ENCODE data around the gene PLEKHG4B.

Gene PLEKHG4B

DNA sequence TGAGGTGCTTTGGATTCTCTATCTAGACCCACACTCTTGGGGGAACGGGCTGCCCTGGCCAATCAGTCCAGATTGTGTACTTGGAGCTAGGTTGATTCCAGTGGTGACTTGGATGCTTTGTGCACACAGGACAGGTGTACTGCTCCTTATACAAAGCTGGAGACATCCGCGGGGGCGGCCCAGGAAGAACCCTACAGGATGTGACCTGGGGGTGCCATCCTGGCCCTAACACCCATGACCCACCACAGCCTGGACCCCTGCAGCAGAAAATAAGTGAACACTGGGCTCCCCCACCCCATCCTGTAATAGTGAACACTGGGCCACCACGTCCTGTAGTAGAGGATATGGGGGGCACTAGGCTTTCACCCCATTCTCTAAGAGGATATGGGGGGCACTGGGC lies 12.1 kb upstream of the PLEKHG4B start:
- Mint-ChIP-seq H3K27me3 (peaks cover 19% of the 10 kb centered on the region), H3K36me3 (ENCODE audit: low read depth) (no peaks in the 10 kb centered on the region), H3K4me3 (no peak overlapping the region), H3K27ac (no peak overlapping the region), H3K4me1 (ENCODE audit: low read depth) (no peaks in the 10 kb centered on the region), H3K9me3 (no peaks in the 10 kb centered on the region)
- no peak for DNase-seq

DNA sequence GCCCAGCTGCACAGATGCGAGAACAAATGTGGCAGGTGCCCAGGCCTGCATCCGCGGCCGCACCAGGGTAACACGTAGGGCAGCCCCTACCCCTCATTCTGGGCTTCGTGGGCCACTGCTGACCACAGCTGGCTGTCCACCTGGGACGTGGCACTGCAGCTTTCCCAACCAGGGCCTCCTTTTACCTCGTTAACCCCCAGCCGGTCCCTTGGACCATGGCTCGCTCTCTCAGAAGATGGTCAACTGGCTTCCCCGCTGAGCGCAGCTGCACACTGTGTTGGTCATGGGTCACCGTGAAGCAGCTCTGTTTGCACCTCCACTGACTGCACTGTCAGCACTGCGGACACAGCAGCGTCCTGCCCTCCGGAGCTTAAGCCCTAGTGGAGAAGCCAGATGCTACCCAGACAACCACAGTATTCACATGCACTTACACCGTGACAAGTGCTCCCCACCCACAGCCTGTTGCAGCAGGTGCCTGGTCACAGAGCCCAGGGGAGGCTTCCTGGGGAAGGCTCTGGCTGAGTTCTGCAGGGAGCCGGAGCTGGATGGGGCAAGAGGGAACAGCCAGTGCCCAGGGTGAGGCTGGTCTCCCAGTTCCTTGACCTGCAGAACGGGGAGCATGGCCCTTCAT lies 10.5 kb upstream of the PLEKHG4B start:
- no peak overlapping the region for H3K4me3 Mint-ChIP-seq
- no peaks in the 10 kb centered on the region for H3K36me3 Mint-ChIP-seq (ENCODE audit: low read depth)
- H3K9me3 Mint-ChIP-seq, result no peaks in the 10 kb centered on the region
- DNase-seq, result no peak
- no peak overlapping the region for H3K27ac Mint-ChIP-seq
- peaks cover 24% of the 10 kb centered on the region for H3K27me3 Mint-ChIP-seq
- H3K4me1 Mint-ChIP-seq (ENCODE audit: low read depth), result no peaks in the 10 kb centered on the region

DNA sequence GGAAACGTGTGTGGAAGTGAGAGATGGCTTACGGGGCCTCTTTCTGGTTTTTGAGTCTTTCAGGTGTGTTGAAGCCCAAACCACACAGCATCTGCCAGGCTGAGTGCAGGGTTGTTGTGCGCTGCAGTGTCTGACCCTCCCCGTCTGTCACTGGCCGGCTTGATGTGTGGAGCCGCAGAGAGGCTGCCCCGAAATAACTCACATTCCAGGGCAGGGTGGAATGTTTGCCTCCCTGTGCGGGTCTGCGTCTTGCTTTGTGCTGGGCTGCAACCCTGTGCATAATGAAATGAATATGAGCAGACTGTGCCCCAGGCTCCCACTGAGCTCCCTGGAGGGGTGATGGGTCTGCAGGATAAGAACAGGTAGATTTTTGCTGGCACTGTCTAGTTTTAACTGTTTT lies 9.9 kb upstream of the PLEKHG4B start:
- H3K9me3 Mint-ChIP-seq, result no peaks in the 10 kb centered on the region
- H3K27me3 Mint-ChIP-seq, result peaks cover 27% of the 10 kb centered on the region
- DNase-seq, result no peak
- H3K4me1 Mint-ChIP-seq (ENCODE audit: low read depth), result no peaks in the 10 kb centered on the region
- H3K36me3 Mint-ChIP-seq (ENCODE audit: low read depth), result no peaks in the 10 kb centered on the region
- H3K27ac Mint-ChIP-seq, result no peak overlapping the region
- no peak overlapping the region for H3K4me3 Mint-ChIP-seq

DNA sequence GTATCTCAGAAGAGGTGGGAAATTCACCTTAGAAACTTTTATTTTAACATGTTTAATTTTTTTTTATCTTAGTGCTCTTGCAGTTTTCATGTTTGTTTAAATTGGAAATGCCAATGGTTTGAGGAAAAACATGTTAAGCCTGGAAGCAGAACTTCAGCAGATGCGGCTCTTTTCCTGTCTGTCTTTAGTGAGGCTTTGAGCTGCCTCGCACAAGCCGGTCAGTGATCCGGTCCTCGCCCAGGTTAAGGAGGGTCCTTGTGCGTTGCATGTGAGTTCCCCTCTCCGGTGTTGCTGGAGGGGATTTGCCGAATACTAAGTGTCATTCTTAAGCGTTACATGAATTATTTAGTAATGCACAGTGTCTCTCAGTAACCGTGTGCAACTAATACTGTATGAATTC lies 9.4 kb upstream of the PLEKHG4B start:
- no peaks in the 10 kb centered on the region for H3K9me3 Mint-ChIP-seq
- H3K27me3 Mint-ChIP-seq, result peaks cover 32% of the 10 kb centered on the region

DNA sequence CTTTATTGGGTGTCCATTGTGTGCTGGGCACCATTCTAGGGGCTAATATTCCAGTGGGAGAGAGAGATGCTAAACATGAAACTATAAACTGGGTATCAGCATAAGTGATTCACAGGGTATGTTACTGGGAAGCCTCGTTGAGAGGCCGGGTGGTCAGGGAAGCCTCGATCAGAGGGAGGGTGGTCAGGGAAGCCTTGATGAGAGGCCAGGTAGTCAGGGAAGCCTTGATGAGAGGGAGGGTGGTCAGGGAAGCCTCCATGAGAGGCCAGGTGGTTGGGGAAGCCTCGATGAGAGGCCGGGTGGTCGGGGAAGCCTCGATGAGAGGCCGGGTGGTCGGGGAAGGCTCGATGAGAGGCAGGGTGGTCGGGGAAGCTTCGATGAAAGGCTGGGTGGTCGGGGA lies 8.9 kb upstream of the PLEKHG4B start:
- Mint-ChIP-seq H3K27me3 (peaks cover 32% of the 10 kb centered on the region), H3K4me1 (ENCODE audit: low read depth) (no peaks in the 10 kb centered on the region), H3K27ac (no peak overlapping the region), H3K4me3 (no peak overlapping the region), H3K36me3 (ENCODE audit: low read depth) (no peaks in the 10 kb centered on the region), H3K9me3 (no peaks in the 10 kb centered on the region)
- no peak for DNase-seq

More for the DNA sequence above, 9.4 kb upstream of the PLEKHG4B start:
- Mint-ChIP-seq H3K27ac (no peak overlapping the region), H3K36me3 (ENCODE audit: low read depth) (no peaks in the 10 kb centered on the region), H3K4me1 (ENCODE audit: low read depth) (no peaks in the 10 kb centered on the region), H3K4me3 (no peak overlapping the region)
- no peak for DNase-seq

DNA sequence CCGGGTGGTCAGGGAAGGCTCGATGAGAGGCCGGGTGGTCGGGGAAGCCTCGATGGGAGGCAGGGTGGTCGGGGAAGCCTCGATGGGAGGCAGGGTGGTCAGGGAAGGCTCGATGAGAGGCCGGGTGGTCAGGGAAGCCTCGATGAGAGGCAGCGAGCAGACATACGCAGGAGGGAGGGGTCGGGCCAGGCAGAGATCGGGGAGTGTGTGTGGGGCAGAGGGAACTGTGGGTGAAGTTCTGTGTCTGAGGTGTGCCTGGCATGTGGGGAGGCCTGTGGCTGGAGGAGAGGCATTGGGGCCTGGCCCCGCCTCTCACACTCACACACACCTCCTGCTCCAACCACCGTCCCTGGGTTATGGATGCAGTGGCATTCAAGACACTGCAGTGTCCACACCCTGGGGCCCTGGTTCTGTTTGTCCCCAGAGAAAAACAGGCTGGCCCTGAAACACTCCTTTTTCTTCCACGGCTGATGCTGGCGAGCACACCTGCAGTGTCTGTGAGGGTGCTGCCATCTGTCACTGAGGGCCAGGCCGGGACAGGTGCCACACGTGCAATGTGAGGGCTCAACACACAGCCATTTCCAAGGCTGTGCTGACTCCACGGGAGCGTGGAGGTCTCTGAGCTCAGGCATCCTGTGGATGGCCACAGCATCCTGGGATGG lies 6.5 kb upstream of the PLEKHG4B start:
- Mint-ChIP-seq H3K9me3 (no peaks in the 10 kb centered on the region), H3K4me1 (ENCODE audit: low read depth) (no peaks in the 10 kb centered on the region), H3K4me3 (no peak overlapping the region), H3K36me3 (ENCODE audit: low read depth) (no peaks in the 10 kb centered on the region), H3K27ac (no peak overlapping the region), H3K27me3 (peaks cover 55% of the 10 kb centered on the region)
- DNase-seq, result no peak

DNA sequence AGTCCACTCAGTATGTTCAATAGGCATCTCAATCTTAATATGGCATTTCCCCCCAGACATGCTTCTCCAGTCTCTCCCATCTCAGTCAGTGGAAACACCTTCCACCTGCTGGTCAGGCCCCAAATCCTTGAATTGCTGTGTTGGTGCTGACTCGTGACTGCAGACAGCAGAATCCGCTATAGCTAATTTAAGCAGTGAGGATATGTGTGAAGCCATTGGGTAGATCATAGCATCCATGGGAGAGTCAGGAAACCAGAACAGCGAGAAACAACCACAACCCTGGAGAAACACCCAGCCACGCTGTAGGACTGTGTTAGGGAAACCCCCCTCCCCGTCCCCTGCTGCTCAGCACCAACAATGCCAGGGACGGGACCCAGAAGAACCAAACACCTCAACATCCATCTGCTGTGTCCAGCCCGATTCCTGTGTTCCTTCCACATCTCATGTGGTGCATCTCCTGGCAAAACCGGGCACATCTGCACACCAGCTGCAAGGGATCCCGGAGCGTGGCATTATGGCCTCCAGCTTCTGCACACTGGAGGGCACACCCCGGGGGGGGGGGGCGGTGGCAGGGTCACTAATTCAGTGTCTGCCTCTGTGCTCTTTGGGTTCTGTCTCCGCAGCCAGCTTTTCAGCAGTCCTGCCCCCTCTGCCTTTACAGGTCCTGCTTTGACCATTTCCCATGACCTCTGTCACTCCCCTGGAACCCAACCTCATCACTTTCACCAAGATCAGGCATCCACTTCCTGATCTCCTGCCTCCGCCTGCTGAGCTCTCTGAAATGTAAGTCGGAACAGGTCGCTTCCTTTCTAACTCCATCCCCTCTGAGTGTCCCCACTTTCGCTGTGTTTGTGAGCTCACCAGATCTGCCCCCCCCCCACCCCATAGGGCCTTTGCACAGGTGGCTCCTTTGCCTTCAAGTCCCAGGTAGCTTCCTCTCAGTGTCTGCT lies 2.4 kb upstream of the PLEKHG4B start:
- H3K27ac Mint-ChIP-seq, result no peak overlapping the region
- no peaks in the 10 kb centered on the region for H3K36me3 Mint-ChIP-seq (ENCODE audit: low read depth)
- H3K9me3 Mint-ChIP-seq, result no peaks in the 10 kb centered on the region
- peaks cover 70% of the 10 kb centered on the region for H3K27me3 Mint-ChIP-seq
- no peak overlapping the region for H3K4me3 Mint-ChIP-seq
- peaks cover 6% of the 10 kb centered on the region for H3K4me1 Mint-ChIP-seq (ENCODE audit: low read depth)
- DNase-seq, result no peak

DNA sequence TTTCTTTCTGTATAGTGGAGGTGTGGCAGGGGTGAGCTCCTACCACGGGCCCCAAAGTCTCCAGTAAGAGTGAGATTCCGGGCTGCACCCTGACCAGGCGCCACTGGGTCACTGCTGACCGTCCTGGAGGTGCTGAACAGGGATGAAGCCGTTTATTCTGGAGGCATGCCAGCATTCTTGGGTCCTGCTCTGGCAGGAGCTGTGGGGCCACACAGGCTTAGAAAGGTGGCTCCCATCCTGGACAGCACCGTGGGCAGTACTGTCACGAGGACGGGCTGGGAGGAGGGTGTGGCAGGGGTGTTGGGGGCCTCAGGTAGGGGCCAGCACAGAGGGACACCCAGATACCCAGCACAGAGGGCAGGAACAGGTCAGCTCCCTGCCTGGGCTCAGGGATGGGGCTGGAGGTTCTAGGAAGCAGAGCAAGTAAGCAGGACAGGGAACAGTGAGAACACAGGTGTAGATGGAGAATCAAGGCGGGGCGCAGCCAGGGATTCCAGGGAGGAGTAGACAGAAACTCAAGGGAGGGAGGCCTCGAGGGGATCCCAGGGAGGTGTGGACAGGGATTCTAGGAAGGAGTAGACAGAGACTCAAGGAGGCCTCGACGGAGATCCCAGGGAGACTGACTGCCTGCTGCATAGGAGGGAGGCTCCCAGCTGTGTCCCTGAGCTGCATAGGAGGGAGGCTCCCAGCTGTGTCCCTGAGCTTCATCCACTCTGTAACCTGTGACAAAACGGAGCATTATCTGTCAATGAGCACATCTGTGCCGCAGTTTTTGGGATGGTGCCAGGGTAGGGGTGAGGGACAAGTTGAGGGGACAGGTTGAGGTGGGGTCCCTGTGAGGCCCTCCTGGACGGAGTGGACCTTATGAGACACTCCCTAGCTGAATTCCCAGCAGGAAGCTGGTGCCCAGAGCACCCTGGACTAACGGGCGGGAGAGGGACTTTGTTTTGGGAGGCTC lies 1.1 kb upstream of the PLEKHG4B start:
- Mint-ChIP-seq H3K4me1 (ENCODE audit: low read depth) (peaks cover 6% of the 10 kb centered on the region), H3K27me3 (peaks cover 79% of the 10 kb centered on the region), H3K4me3 (peak overlapping the region; percentile 55), H3K36me3 (ENCODE audit: low read depth) (no peaks in the 10 kb centered on the region), H3K27ac (no peak overlapping the region), H3K9me3 (no peaks in the 10 kb centered on the region)
- DNase-seq, result no peak

DNA sequence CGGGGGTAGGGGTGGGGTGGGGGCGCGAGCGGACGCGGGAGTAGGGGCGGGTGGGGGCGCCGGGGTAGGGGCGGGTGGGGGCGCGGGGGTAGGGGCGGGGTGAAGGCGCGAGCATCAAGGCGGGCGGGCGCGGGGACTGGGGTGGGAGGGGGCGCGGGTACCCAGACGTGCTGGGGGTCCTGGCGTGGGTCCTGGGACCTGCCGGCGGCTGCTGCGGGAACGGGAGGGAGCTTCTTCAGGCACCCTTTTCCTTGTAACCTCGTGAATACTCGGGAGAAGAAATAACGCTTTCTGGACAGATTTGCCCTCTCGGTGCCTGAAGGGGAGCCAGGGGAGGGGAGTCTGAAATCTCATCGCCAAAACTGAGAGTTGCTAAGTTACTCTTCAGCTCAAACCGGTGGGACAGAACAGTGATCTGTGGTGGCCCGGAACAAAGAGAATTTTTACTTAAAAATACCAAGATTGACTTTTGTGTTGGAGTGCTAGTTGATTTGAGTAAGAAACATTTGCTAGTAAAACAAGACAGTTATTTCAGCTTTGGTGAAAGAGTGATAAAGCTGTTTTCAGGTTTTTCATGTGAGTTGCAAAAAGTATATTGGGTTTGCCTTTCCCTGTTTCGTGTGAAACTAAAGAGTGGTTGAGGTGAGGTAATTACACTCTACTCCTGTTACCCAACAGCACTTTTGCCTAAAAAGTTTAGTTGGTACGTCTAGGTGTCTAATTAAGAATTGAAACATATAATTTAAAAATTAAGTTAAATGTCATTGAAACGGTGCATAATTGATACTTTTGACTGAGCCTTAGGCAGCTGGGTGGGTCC lies 643 bp downstream of the PLEKHG4B start:
- no peak for DNase-seq
- H3K27ac Mint-ChIP-seq, result no peak overlapping the region
- H3K4me3 Mint-ChIP-seq, result no peak overlapping the region
- H3K36me3 Mint-ChIP-seq (ENCODE audit: low read depth), result no peaks in the 10 kb centered on the region
- H3K4me1 Mint-ChIP-seq (ENCODE audit: low read depth), result peaks cover 6% of the 10 kb centered on the region
- H3K9me3 Mint-ChIP-seq, result no peaks in the 10 kb centered on the region
- peaks cover 81% of the 10 kb centered on the region for H3K27me3 Mint-ChIP-seq

DNA sequence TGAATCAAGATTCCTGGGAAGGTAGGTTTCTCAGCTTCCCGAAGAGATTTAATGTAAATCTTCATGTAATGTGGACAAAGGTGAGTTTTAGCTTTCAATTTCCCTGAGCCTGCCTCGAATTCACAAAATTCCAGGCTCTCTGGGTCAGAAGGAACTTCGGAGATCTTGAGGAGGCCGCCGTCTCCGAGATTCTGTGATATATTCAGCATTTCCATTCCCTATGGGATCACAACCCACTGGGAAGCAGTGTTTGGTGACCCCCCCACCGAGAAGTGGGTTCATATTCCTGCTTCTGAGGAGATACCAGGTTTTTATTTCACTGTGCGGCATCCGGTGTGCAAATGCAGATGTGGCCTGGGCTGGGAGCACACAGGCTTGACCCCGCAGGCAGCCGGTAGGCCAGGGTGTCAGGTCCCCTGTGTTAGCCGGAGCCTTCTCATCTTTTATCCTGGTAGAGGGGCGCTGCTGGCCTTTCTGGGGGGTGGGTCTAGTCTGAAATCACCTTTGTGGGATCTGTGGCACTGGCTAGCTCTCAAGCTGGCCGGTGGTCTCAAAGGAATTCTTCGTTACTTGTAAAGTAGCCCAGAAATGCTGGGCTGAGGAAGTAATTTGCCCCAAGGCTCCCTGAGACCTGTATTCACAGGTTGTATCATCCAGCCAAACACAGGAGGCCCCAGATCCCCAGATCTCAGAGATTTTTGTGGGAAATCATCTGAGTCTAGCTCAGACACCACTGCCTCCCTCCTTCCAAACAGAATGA lies 1.4 kb downstream of the PLEKHG4B start:
- peak; percentile 20 for DNase-seq
- no peak overlapping the region for H3K4me3 Mint-ChIP-seq
- H3K27me3 Mint-ChIP-seq, result peaks cover 84% of the 10 kb centered on the region
- peaks cover 6% of the 10 kb centered on the region for H3K4me1 Mint-ChIP-seq (ENCODE audit: low read depth)
- no peak overlapping the region for H3K27ac Mint-ChIP-seq
- no peaks in the 10 kb centered on the region for H3K36me3 Mint-ChIP-seq (ENCODE audit: low read depth)
- H3K9me3 Mint-ChIP-seq, result no peaks in the 10 kb centered on the region

DNA sequence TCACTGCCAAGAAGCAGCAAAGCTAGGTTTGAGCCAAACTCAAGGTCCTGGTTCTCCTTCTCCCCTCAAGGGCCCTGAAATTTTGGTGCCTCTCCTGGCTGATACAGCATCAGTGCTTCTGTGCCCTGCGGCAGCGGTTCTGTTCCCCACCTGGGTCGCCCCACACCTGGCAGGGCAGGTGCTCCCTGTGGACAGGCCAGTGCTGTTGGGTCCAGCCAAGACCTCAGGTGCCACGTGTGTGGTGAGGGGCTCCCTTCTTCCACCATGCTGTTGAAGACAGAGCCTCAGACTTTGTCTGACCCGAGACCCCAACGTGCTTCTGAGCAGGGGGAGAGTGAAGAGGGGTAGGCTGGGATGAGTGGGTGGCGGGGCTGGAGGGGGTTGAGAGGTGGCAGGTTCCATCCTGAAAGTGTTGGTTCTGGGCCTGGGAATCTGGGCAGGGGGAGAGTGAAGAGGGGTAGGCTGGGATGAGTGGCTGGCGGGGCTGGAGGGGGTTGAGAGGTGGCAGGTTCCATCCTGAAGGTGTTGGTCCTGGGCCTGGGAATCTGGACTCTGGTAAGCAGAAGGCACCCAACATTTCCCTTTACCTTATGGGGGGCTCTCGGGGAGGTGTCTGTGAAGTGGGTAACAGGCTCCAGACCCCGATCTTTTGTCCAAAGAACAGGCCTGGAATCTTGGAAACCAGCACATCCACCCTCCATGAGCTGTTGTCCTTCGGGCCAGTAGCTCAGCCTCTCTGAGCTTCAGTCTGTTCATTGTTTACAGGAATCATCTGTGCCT lies 2.3 kb downstream of the PLEKHG4B start:
- Mint-ChIP-seq H3K27ac (no peak overlapping the region), H3K4me3 (no peak overlapping the region), H3K27me3 (peaks cover 78% of the 10 kb centered on the region), H3K36me3 (ENCODE audit: low read depth) (no peaks in the 10 kb centered on the region), H3K9me3 (no peaks in the 10 kb centered on the region), H3K4me1 (ENCODE audit: low read depth) (peaks cover 6% of the 10 kb centered on the region)
- no peak for DNase-seq

DNA sequence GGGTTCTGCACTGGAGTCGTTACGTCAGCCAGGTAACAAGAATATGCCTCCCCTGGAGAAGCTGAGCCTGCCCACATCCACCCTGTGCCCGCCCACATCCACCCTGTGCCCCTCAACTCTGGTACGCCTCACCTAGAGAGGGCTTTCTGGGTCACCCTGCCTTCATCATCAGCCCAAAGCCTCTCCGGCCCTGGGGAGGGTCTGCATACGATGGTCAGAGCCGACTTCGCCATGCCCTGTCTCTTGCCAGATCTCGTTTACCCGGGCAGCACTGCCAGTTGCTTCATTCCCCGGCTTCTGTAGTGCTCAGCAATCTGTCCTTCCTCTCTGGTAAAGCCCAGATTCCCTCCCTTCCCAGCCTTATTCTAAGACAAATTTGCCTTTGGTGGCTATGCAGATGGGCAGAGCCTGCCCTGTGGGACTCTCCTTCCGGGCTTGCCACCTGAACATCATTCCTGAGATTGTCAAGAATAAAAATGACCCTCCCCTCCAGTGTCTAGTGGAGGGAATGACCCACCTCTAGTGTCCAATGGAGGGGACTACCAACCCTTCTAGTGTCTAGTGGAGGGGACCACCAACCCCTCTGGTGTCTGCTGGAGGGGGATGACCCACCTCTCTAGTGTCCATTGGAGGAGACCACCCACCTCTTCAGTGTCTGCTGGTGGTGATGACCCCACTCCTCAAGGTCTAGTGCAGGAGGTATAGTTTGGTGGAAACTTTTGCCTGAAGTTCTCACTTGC lies 3.4 kb downstream of the PLEKHG4B start:
- Mint-ChIP-seq H3K4me3 (no peak overlapping the region), H3K27me3 (peaks cover 73% of the 10 kb centered on the region), H3K9me3 (no peaks in the 10 kb centered on the region), H3K27ac (no peak overlapping the region), H3K36me3 (ENCODE audit: low read depth) (no peaks in the 10 kb centered on the region), H3K4me1 (ENCODE audit: low read depth) (peaks cover 6% of the 10 kb centered on the region)
- DNase-seq, result no peak
